GM18505 (cell line): Measurements from ENCODE around the gene JAZF1.
A peak's percentile ranks its signal among the peaks of the same experiment; 100 is the strongest.

Source experiments
- ATAC-seq: cut with Tn5 transposase; IDR thresholded peaks from one replicate; pipeline ENCODE4 v1.9.1; 2021; ENCODE audit not compliant: unreplicated experiment
- POLR2A ChIP-seq: IDR thresholded peaks from 4 replicates; pipeline ENCODE4 v1.6.1; 2011; ENCODE audit warnings: borderline replicate concordance; ENCODE audit not compliant: insufficient read depth, insufficient read length; ENCODE audit errors: extremely low read depth

JAZF1 gene

GRCh38 chr7:28181416-28181815, 821 bp upstream of the JAZF1 start:
- TF ChIP-seq POLR2A, result no peak
- no peak for ATAC-seq

DNA sequence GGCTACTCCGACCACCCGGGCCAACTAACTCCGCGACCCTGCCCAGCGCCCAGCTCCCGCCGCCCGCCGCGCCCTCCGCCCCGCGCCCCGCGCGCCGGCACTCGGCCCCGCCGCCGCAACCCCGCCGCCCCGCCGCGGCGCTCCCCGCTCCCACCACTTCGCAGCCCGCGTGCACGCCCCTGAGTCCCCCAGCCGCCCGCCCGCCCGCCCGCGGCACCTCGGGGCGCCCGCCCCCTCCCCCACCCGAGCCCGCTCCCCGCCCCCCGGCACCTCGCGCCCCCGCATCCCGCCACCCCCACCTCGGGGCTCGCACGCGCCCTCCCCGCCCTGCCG, 598 bp downstream of the JAZF1 start:
- no peak for TF ChIP-seq POLR2A
- ATAC-seq, result no peak

- no peak for TF ChIP-seq POLR2A
- ATAC-seq, result peak; percentile 66
These were observed 1.2 kb downstream of the JAZF1 start for GRCh38 chr7:28179120-28180030.

GRCh38 chr7:28178599-28178998, 2.0 kb downstream of the JAZF1 start:
- ATAC-seq, result no peak

GRCh38 chr7:28177836-28178235, 2.8 kb downstream of the JAZF1 start:
- no peak for TF ChIP-seq POLR2A
- no peak for ATAC-seq

More at GRCh38 chr7:28178599-28178998, 2.0 kb downstream of the JAZF1 start:
- TF ChIP-seq POLR2A, result no peak

DNA sequence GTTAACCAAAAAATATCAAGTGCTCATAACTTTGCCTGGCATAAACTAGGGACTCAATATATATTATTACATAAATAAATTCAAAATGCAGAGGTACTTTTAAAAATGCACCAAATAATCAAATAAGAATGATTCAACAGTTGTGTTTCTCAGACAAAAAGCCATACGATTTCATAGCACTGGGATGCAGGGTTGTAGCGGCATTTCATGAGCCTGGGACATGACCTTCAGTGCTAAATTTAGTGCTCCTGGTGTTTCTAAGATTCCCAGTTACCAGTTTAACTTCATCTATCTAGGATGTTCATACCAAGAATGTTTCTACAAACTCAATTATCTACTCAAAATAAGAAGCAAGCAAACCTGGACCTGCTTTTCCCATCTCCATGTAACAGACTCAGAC, 4.0 kb downstream of the JAZF1 start:
- TF ChIP-seq POLR2A, result no peak
- no peak for ATAC-seq

- no peak for ATAC-seq
- no peak for TF ChIP-seq POLR2A
These were observed 4.4 kb downstream of the JAZF1 start for GRCh38 chr7:28176174-28176573.

DNA sequence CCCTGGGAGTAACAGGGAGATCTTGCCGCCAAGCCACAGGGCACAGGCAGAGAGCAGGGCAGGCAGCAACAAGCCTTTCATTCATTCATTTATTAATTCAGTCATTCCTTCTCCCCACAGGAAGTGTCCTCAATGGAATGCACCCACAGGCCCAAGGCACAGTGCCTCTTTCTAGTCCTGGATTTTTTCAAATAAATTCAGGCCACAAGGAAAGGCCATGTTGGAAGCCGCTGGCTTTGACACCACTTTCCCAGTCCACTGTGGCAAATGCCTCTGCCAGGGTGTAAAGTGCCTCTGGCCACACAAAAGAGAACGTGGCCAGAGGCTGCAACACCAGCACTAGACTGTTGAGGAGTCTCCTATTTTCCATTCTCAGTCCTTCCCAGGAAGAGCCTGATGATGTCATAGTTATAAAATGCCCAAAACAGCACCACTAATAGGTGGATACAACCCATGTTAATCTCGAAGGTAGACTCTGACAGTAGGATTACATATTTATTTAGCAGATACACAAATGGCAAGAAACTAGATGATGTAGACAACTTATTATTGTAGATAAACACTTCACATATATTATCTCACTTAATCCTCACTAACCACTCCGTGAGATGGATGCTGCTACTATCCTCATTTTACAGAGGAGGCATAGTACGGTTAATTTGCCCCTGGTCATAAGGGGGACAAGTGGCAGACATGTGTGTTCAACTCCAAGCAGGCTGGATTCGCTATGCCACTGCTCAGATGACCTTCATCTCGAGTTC, 5.5 kb downstream of the JAZF1 start:
- ATAC-seq, result no peak
- TF ChIP-seq POLR2A, result no peak

DNA sequence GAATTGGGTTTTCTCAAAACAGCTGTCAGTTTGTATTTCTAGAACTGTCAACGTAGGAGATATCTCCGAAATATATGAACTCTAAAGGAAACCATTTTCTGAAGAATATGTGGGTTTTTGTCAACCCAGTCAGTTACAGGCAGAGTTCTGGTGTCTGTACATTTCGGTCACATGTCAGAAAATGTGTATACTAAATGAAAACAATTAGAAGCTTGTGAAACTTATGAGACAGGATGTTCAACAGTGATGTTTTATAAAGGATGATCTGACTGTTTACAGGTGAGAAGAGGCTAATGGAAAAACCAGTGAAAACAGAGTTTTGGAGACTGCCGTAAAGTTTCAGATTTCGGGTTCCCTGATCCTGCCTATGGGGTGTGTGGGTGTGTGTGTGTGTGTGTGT, 6.2 kb downstream of the JAZF1 start:
- no peak for TF ChIP-seq POLR2A

GRCh38 chr7:28173531-28173930, 7.1 kb downstream of the JAZF1 start:
- no peak for ATAC-seq
- TF ChIP-seq POLR2A, result no peak

More for the DNA sequence above, 6.2 kb downstream of the JAZF1 start:
- no peak for ATAC-seq

DNA sequence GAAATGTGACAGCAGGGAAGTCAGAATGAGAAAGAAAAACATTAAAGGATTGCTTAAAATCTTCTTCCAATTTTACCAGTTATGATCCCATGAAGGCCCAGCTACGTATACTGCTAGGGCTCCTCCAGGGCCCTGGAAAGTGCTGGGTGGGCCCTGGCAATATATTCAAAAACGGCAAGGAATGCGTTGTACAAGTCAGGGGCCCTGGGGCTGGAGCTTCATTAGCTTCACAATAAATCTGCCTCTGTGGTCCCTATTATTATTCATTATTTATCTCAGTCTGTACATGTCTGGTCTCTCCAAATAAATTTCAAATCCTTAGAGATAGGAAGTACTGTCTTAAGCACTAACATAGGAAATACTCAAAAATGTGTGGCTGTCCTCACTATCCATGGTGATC, 7.6 kb downstream of the JAZF1 start:
- no peak for ATAC-seq
- TF ChIP-seq POLR2A, result no peak

DNA sequence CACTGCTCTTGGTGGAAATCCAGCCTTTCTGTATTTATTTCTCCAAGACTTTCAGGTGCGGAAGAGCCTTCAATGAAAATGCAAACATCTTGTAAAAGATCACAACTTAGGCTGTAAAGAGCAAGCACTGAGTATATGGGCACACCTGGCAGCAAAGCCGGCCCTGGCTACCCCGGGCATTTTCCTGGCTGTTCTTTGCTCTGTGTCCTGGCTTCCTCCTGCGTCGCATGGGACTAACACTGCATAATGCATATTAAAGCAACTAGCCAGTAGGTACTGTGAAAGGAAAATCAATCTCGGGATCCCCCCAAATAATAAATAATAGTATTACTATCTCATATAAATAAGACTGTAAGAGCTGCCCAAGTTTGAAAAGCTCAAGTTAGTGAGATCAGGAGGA, 9.9 kb downstream of the JAZF1 start:
- ATAC-seq, result no peak
- no peak for TF ChIP-seq POLR2A

- TF ChIP-seq POLR2A, result no peak
- no peak for ATAC-seq
These were observed 11.4 kb downstream of the JAZF1 start for GRCh38 chr7:28169230-28169629.
